Spinal cord (tissue), 10 donors: ENCODE measurements around the gene HOXD11. TPM values are rescaled to one million over a fixed set of nuclear protein-coding genes. Genes with fewer than 3 reads are reported as not detected.

ENCODE experiments used
- DNase-seq, 6 donors: peaks; one replicate each; pipeline versions ENCODE4 v3.0.0 to v3.0.0-alpha.2; 2013 to 2015; ENCODE audit warnings: low spot score in 6 of 6, low read depth in 4 of 6
- H3K27ac ChIP-seq: one replicate; pipeline ENCODE4 v1.5.1; 2013; ENCODE audit warnings: low read depth, low read length, control low read depth
- H3K27me3 ChIP-seq: one replicate; pipeline ENCODE4 v1.6.1; 2013; ENCODE audit warnings: low read length; ENCODE audit not compliant: control insufficient read depth, insufficient read depth
- H3K36me3 ChIP-seq: one replicate; pipeline ENCODE4 v1.6.1; 2013; ENCODE audit warnings: low read length; ENCODE audit not compliant: control insufficient read depth, insufficient read depth
- H3K4me1 ChIP-seq: one replicate; pipeline ENCODE4 v1.6.1; 2013; ENCODE audit warnings: low read length; ENCODE audit not compliant: control insufficient read depth, insufficient read depth
- H3K4me3 ChIP-seq: one replicate; pipeline ENCODE4 v1.5.1; 2013; ENCODE audit warnings: low read depth, low read length, control low read depth
- H3K9me3 ChIP-seq: one replicate; pipeline ENCODE4 v1.6.1; 2013; ENCODE audit warnings: low read length; ENCODE audit not compliant: control insufficient read depth, insufficient read depth
- WGBS: methylation state at CpG from one replicate; pipeline ENCODE4 v1.1.5; 2013; ENCODE audit warnings: missing lambda C conversion rate; ENCODE audit not compliant: insufficient coverage; 5-methylcytosine and 5-hydroxymethylcytosine counted together
- polyA plus RNA-seq, 2 donors: library from polyadenylated mRNA; unstranded; fragments of 120-200 nt; gene quantifications; one replicate each; pipeline ENCODE4 v1.2.1, GENCODE V29; 2013; ENCODE audit not compliant: insufficient read length in 2 of 2
- total RNA-seq, 2 donors: library from RNA; depleted of rRNA in 1 of 2; stranded (reverse); fragments of 120-200 nt in 1 of 2; fragments of >200 nt in 1 of 2; gene quantifications; one replicate each; pipeline versions ENCODE4 v1.2.3 to v1.2.4, GENCODE V29; 2013 to 2014
- donor health status: healthy.

Gene HOXD11
- total and polyA plus RNA-seq, 4 donors, result 0.39 to 1.4 (median 0.51) TPM; not detected in 1

- Histone ChIP-seq H3K9me3 (no peaks in the 10 kb centered on the region), H3K27me3 (peaks cover 2% of the 10 kb centered on the region), H3K27ac (peak overlapping the region; percentile 11), H3K4me3 (peak overlapping the region; percentile 14), H3K36me3 (peaks cover 40% of the 10 kb centered on the region), H3K4me1 (peaks cover 64% of the 10 kb centered on the region)
- DNase-seq, result peak in 1 of 6 donors; percentile 51
- WGBS, result 29% methylated on average over 23 of the region's 32 CpGs
These were observed 40.2 kb downstream of the HOXD11 start for GRCh38 chr2:176147210-176147799.

- 23% methylated on average over 24 of the region's 31 CpGs for WGBS
- Histone ChIP-seq H3K27me3 (peaks cover 2% of the 10 kb centered on the region), H3K4me3 (peak overlapping the region; percentile 22), H3K36me3 (peaks cover 46% of the 10 kb centered on the region), H3K4me1 (peaks cover 64% of the 10 kb centered on the region), H3K9me3 (no peaks in the 10 kb centered on the region), H3K27ac (peak overlapping the region; percentile 50)
- DNase-seq, result peak in 1 of 6 donors; percentile 65
These were observed 40.9 kb downstream of the HOXD11 start for GRCh38 chr2:176147800-176148496.

- Histone ChIP-seq H3K4me3 (peak overlapping the region; percentile 22), H3K36me3 (peaks cover 48% of the 10 kb centered on the region), H3K4me1 (peaks cover 61% of the 10 kb centered on the region), H3K27me3 (peaks cover 2% of the 10 kb centered on the region), H3K27ac (peak overlapping the region; percentile 50), H3K9me3 (no peaks in the 10 kb centered on the region)
- 63% methylated on average over 10 of the region's 11 CpGs for WGBS
- DNase-seq, result peak in 1 of 6 donors; percentile 73
These were observed 41.8 kb downstream of the HOXD11 start for GRCh38 chr2:176148751-176149421.

- Histone ChIP-seq H3K27me3 (peaks cover 2% of the 10 kb centered on the region), H3K4me3 (peak overlapping the region; percentile 4), H3K36me3 (peaks cover 48% of the 10 kb centered on the region), H3K9me3 (no peaks in the 10 kb centered on the region), H3K4me1 (peaks cover 61% of the 10 kb centered on the region), H3K27ac (peak overlapping the region; percentile 9)
- DNase-seq, result no peak
- 40% methylated on average over 18 of the region's 22 CpGs for WGBS
These were observed 42.4 kb downstream of the HOXD11 start for GRCh38 chr2:176149481-176149938.

GRCh38 chr2:176149939-176150583 is 43.0 kb downstream of the HOXD11 start:
- Histone ChIP-seq H3K4me3 (no peak overlapping the region), H3K9me3 (no peaks in the 10 kb centered on the region), H3K36me3 (peaks cover 48% of the 10 kb centered on the region), H3K27ac (peak overlapping the region; percentile 9), H3K4me1 (peaks cover 59% of the 10 kb centered on the region), H3K27me3 (peaks cover 2% of the 10 kb centered on the region)
- 42% methylated on average over 18 of the region's 24 CpGs for WGBS
- DNase-seq, result peak in 1 of 6 donors; percentile 61

GRCh38 chr2:176150584-176151441 is 43.7 kb downstream of the HOXD11 start:
- WGBS, result 15% methylated on average over 11 of the region's 14 CpGs
- H3K27ac ChIP-seq, result peak overlapping the region; percentile 9
- H3K9me3 ChIP-seq, result no peaks in the 10 kb centered on the region
- H3K4me1 ChIP-seq, result peaks cover 59% of the 10 kb centered on the region
- DNase-seq, result peak in 1 of 6 donors; percentile 68
- no peak overlapping the region for H3K4me3 ChIP-seq
- peaks cover 2% of the 10 kb centered on the region for H3K27me3 ChIP-seq
- H3K36me3 ChIP-seq, result peaks cover 53% of the 10 kb centered on the region

GRCh38 chr2:176151442-176152287 is 44.6 kb downstream of the HOXD11 start, which contains the start of gene HOXD4:
Gene HOXD4, plus strand, starts transcription at chr2:176151550. Its CDS starts 84 bp downstream, at chr2:176151634.
- peak in 2 of 6 donors; percentile 10 to 89 for DNase-seq
- Histone ChIP-seq H3K4me1 (peaks cover 62% of the 10 kb centered on the region), H3K4me3 (peak within 1 kb of the TSS; percentile 17), H3K36me3 (peaks cover 57% of the 10 kb centered on the region), H3K27ac (peak within 1 kb of the TSS; percentile 33), H3K27me3 (peaks cover 8% of the 10 kb centered on the region), H3K9me3 (no peaks in the 10 kb centered on the region)
- WGBS, result 25% methylated on average over 46 of the region's 55 CpGs
